NCI-H2107 (cell line): ENCODE measurements around the gene ACSL6.

Source experiments
- DNase-seq: peaks from one replicate; lab custom pipeline; 2025; lab: John Stamatoyannopoulos, UW

The ACSL6 gene

DNA sequence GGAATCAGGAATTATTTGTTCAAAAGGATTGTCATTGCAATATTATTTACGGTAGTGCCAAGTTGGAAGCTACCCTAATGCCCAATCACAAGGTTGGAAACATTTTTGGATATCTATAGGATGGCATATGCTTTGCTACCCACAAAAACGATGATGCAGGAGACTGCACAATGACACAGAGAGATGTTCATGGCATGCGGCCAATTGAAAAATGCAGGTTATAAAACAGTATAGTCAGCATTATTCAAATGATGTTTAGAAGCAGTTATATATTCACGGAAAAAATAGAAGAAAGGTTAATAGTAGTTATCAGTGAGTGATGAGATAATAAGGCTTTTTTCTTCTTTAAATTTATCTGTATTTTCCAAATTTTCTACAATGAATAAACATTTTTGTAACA is 5.9 kb upstream of the ACSL6 start:
- no peak for DNase-seq

- no peak for DNase-seq
These were observed 5.3 kb upstream of the ACSL6 start for GRCh38 chr5:132016721-132017250.

DNA sequence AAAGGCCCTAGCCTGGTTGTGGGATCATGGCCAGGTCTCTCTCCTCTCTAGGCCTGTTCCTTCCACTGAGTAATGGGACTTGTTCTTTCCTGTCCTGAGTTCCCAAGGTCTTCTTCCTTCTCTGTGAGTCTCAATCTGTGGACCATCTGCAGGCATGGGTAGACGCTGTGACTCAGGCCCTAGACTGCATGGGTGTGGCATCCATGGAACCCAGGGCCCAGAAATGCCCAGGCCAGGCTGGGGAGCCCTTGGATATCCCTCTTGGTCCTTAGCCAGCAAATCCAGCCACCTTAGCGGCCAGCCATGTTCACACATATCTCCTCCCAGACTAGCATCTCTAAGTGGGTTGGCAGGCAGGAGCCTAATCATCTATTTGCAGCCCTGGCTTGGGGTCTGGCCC is 2.3 kb upstream of the ACSL6 start:
- DNase-seq = no peak

- no peak for DNase-seq
These were observed 1.7 kb upstream of the ACSL6 start for GRCh38 chr5:132013006-132013689.

- DNase-seq = no peak
These were observed 1.0 kb upstream of the ACSL6 start for GRCh38 chr5:132012371-132013005.

- no peak for DNase-seq
These were observed 353 bp downstream of the ACSL6 start for GRCh38 chr5:132010989-132011621.

DNA sequence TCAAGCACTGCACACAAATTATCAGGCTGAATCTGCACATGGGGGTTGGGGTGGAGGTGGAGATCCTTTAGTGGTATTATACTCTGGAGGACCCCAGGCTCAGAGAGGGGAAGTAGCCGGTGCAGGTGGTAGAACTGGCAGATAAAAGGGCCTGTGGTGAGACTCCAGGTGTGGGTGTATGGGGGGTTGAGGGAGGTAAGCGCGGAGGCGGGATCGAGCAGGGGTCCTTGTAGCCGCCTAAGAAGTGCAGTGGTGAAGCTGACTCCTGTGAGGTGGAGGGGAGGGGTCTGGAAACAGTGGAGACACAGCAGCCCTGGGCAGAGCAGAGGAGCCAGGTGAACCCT is 841 bp downstream of the ACSL6 start:
- DNase-seq = no peak

GRCh38 chr5:132009706-132010405 is 1.6 kb downstream of the ACSL6 start:
- DNase-seq = no peak

DNA sequence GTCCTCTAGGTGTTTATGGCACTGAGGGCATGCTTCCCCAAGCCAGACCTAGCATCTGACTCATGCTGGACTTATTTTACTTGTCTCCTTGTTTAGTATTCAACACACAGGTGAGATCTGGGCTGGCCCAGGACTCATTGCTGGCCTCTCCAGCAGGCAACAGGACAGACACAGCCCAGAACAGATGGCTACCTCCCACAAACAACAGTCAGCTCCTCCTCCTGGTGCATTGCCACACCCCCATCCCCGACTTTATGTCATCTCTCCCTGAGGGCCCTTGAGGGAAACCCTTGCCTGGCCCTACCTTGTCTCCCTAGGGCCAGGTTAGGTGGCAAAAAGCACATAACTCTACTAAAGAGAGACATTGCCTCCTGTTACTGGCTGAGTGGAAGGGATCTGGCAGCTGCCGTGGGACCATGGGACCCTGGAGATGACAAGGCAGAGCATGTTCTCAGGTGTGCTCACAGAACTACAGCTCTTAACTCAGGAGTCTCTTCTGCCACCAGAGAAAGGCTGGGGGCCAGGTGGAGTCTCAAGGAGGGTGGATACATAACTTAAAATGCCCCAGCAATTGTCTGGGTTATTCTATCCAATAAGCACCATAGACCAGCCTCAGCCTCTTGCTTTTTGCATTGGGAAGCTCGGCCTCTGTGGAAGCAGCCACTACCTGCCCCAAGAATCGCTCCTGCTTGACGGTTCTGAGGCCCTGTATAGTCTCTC is 2.3 kb downstream of the ACSL6 start:
- DNase-seq = no peak

GRCh38 chr5:132008163-132008473 is 3.3 kb downstream of the ACSL6 start:
- no peak for DNase-seq

GRCh38 chr5:132007399-132008162 is 3.9 kb downstream of the ACSL6 start:
- DNase-seq = no peak

DNA sequence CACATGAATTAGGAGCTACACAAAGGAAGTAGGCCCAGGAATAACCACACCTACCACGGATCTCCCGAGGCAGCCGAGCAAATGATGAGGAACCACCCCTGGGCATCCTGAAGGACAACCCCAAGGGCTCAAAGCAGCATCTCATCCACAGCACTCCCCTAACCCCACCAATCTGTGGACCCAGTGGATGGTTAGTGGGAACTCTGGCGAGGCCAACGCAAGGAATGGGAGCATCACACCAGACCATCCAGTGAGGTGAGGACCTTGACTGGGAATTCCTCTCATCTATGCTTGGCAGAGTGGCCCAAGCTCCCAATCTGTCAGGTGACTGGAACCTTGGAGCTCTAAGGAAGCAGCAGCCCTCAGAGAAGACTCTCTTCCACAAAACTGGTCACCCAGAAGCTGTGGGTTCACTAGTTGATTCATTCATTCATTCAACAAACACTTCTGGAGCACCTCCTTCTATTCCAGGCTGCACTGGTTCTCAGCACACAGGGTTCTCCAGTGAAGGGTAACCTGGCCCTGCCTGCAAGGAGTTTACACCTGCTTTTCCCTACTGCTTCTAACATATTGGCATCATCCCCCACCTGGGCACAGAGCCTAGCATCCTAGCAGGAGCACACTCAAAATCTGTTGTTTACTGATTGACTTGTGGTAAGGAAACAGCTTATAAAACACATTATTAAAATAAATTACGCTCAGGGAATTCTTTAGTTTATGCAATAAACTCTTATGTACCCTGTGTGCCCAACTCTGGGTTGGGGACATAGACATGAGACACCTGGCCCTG is 4.9 kb downstream of the ACSL6 start:
- no peak for DNase-seq

DNA sequence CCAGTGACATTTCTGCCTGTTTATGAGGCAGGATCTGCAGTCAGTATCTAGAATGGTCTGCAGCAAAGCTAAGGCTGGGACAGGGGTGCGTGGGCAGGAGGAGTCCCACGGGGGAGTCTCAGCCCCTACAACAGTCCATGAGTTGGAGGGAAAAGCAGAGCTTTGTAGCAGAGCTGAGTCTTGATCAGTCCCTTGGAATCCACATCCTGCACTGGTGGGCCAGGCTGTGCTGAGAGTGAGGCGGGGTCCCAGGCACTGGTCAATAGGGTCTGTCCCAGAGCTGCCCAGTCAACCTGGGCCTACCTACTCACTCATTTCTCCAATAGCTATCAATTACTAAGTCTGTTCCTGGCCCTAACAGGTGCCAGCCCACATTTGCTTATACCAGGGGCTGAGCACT is 5.9 kb downstream of the ACSL6 start:
- no peak for DNase-seq

GRCh38 chr5:132003982-132004381 is 7.5 kb downstream of the ACSL6 start:
- DNase-seq = no peak

DNA sequence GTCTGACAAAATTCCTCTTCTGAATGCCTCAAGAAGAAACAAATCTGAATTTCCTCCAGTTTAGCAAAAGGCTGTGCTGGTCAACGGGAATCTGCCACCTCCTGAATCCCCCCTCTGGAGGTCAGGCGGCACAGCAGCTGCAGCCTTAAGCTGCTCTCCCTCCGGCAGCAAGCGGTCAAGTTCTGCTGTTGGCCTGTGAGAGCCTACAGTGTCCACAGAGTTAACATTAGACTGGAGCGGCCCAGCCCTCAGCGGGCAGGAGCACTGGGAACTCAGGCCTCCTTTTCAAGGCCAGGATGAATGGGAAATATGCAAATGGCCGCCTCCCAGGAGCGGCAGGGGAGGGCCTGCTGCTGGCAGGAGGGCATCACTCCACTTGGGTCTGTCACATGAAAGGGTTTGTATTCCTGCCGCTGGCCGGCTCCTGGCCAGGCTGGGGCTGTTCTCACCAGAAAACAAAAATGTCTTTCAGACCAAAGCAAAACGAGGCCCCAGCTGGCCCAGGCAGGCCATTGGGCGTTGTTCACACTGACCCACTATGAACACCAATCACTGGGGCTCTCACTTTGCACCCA is 8.2 kb downstream of the ACSL6 start:
- no peak for DNase-seq

- no peak for DNase-seq
These were observed 8.7 kb downstream of the ACSL6 start for GRCh38 chr5:132002757-132003156.

DNA sequence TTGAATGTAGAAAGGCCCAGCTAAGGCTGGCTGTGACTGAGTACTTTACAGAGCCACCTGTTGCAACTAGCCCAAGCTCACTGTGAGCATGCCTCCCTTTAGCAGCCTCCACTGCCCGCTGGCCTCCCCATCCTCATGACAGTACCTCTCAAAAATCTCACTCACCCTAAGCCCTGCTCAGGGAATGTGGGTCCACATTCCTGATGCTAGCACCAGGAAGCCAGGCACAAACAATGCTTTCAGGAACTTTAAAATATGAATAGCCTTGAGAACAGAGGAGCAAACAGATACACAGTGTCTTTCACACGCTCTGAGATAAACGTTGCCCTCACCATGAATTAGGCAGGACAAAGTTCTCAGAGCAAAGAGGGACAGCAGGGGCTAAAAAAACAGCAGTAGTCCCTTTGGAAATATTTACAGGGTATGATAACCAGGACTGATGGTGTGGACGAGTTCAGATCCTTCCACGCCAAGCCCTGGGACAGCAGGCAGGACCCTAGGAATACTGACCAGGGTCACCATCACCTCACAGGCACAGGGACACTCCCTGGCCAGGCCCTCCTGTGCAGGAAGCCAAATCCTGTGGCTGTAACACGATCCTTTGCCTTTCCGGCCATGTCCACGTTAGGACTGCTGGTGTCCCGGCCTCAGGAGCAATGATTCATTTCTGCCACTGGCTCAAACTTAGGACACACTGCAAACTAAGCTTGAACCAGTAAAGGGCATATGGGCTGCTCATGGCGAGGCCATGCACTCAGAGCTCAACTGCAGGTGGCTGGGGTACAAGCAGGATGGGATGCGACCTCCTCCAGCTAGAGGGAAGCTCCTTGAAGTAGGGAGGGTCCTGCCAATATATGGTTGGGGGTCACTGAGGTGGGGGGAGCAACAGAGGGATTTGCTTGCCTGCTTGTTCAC is 9.6 kb downstream of the ACSL6 start:
- no peak for DNase-seq

GRCh38 chr5:132000677-132001453 is 10.6 kb downstream of the ACSL6 start:
- no peak for DNase-seq

- DNase-seq = no peak
These were observed 11.3 kb downstream of the ACSL6 start for GRCh38 chr5:132000241-132000490.
